GM15510 (cell line): Measurements from ENCODE around the gene CRX.
"Not testable (repeated sequence)": the region's sequence is repeated elsewhere in the genome, so short reads cannot be mapped to it uniquely, and the experiment has no call there.

Experiments
- POLR2A ChIP-seq: IDR thresholded peaks from 3 replicates; pipeline ENCODE4 v1.6.1; 2011; ENCODE audit warnings: borderline replicate concordance; ENCODE audit not compliant: insufficient read length; ENCODE audit errors: extremely low read depth

Gene CRX

DNA sequence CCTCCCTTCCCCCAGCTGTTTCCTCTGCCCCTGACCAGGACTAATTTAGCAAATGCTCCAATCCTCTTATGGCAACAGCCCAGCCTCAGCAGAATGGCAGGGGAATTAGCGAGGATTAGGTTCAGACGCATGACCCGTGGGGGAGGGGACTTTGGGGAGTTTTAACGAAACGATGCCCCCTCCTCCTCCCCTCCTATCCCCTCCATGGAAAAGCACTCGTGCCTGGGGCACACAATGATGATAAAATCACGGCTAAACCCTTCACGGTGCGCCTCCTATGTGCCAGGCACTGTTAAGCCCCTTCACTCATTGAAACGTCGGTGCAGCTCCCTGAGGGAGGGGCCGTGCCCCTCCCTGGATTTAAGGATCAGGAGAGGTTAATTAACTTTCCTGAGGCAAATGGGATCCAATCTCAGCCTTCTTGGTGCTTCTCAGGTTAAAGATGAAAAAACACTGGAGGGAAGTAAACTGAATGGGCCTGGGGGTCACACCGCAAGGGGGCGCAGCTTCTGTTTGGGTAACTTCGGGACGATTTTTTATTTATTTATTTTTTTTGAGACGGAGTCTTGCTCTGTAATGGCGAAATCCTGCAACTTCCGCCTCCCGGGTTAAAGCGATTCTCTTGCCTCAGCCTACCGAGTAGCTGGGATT lies 27.2 kb downstream of the CRX start:
- no peak for TF ChIP-seq POLR2A

- no peak for TF ChIP-seq POLR2A
Observed at GRCh38 chr19:47853003-47853402, 31.3 kb downstream of the CRX start.

- no peak for TF ChIP-seq POLR2A
Observed at GRCh38 chr19:47854459-47854858, 32.7 kb downstream of the CRX start.

GRCh38 chr19:47858646-47859285 lies 37.0 kb downstream of the CRX start, which contains the start of gene TPRX2:
TPRX2 (plus strand) TSS chr19:47859235; CDS start chr19:47859247, 12 bp downstream.
- TF ChIP-seq POLR2A = not testable (repeated sequence)

DNA sequence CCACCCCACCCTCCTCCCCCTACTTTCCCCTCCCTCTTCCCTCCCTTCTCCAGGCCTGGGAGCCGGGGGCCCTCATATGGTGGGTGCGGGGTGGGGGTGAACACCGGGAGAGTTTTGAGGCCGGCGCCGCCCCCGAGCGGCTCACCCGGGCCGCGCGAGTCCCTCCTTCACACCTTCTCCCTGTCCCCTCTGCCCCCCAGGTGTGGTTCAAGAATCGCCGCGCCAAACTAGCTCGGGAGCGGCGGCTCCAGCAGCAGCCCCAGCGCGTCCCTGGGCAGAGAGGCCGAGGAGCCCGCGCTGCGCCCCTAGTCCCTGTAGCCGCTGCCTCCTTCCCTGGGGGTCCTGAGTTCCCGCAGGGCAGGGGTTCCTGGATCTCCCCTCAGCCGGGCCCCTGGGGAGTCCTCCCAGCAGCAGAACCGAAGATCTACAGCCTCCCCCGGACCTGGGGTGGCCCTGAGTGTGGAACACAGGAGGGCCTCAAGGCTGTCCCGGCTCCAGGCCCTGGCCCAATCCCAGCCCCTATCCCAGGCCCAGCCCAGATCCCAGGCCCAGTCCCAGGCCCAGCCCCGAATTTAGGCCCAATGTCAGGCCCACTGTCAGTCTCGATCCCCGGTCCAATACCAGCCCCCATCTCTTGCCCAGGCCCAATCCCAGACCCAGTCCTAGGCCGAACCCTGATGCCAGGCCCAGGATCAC lies 39.0 kb downstream of the CRX start:
- no peak for TF ChIP-seq POLR2A

- no peak for TF ChIP-seq POLR2A
Observed at GRCh38 chr19:47861630-47862029, 39.9 kb downstream of the CRX start.

GRCh38 chr19:47863514-47863936 lies 41.8 kb downstream of the CRX start:
- no peak for TF ChIP-seq POLR2A

DNA sequence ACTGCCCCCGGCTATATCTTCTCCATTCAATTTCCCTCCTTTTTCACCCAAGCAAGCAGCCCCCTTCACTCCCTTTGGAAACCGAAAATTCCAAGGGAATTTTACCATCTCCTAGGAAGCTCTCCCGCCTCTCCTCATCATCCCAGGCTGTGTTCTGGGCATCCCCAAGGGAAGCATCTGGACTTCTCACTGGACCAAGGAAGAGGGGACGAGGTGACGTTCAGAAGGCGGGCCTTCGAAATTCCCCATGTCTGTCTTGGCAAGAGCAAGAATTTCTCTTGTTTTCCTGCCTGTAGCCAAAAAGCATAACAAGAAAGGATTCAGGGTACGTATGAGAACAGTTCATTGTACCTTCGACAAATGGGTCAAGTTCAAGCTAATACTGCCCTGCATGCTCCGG lies 43.4 kb downstream of the CRX start:
- TF ChIP-seq POLR2A = no peak

DNA sequence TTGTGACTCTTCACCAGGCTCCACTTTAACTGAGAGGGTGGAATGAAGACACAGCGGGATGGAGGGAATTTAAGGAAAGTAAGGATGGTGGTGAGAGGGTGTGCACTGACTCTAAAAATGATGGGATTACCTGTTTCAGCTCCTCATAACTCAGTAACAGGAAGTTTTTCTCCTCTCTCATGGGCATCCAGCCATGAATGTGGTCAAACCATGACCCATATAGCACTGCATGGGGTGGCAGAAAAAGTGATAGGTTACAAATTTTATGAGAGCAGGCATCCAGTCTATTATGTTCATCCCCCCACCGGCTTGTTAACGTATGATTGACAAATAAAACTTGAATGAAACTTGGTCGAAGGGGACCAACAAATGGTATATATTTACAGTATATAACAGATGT lies 57.2 kb downstream of the CRX start:
- no peak for TF ChIP-seq POLR2A

- TF ChIP-seq POLR2A = no peak
Observed at GRCh38 chr19:47881757-47882156, 60.0 kb downstream of the CRX start.

DNA sequence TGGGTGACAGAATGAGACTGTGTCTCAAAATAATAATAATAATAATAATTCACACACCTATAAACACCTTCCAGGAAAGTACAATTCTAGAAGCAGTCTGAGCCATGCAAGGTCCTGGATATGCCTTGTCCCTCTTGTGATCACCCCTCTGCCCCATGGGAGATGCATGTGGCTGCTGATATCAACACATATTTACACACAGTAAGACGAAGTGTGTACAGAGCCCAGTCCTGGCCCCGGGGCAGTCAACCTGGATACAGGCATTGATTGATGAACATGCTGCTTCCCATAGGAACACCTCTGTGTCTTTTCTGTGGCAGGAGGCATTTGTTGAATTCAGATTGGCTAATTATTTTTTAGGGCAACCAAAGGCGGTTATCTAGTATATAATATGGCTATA lies 61.2 kb downstream of the CRX start:
- TF ChIP-seq POLR2A = no peak

- no peak for TF ChIP-seq POLR2A
Observed at GRCh38 chr19:47885067-47885463, 63.3 kb downstream of the CRX start.

- no peak for TF ChIP-seq POLR2A
Observed at GRCh38 chr19:47886010-47886559, 64.3 kb downstream of the CRX start, which contains the start of gene SULT2A1. SULT2A1 (minus strand) TSS chr19:47886315; CDS start chr19:47886257, 58 bp downstream.

DNA sequence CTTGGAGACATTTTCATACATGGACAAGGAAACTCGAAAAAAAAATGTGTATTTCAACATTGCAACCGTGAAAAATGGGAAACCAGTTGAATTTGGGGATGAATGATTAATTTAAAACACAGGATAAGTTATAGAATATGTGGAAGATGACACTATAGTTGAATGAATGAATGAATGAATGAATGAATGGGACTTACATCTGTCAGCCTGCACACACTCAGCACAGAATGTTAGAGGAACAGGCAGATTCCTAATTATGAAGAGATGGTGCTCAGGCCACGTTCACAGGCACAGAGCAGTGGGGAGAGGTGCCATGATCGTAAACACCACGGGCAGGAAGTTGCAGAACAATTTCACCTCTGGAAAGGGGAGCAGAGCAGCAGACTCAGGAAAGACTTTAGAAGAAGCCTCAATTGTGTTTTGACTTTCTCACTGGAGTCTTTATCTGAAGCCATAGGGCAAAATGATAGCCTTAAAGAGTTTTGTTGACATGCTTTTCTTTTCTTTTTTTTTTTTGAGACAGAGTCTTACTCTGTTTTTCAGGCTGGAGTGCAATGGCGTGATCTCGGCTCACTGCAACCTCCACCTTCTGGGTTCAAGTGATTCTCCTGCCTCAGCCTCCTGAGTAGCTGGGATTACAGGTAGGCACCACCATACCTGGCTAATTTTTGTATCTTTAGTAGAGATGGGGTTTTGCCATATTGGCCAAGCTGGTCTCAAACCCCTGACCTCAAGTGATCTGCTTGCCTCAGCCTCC lies 69.3 kb downstream of the CRX start:
- no peak for TF ChIP-seq POLR2A

DNA sequence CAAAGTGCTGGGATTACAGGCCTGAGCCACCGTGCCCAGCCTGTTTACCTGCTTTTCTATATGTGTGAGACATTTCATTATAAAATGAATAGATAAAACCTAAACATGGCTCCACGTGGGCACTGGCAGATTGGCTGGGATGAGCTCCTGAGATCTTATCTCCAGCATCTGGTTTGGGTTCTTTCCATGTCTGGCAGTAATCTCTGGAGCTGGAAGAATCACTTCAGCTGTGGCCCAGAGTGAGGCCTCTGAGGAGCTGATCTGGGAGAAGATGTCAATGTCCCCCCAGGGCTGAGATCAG lies 69.8 kb downstream of the CRX start:
- TF ChIP-seq POLR2A = no peak

- no peak for TF ChIP-seq POLR2A
Observed at GRCh38 chr19:47891923-47892666, 70.4 kb downstream of the CRX start.
